Heart left ventricle (tissue), 16 donors: ENCODE measurements around the gene LRP5. TPM values are rescaled to one million over a fixed set of nuclear protein-coding genes. Genes with fewer than 3 reads are reported as not detected.

ENCODE experiments used
- ATAC-seq, 4 donors: fragments of 200-7000 bp; cut with Tn5 transposase; one replicate each; pipeline ENCODE4 v1.9.1; 2020 to 2022; ENCODE audit warnings: moderate library complexity in 4 of 4, mild to moderate bottlenecking in 3 of 4, moderate number of reproducible peaks in 1 of 4
- DNase-seq, 5 donors: peaks; one replicate each; pipeline ENCODE4 v3.0.0-alpha.2; 2020
- H3K27ac ChIP-seq, 12 donors: fragments of 200-600 bp; sonication (generic) in 4 of 12; one replicate each; pipeline versions ENCODE4 v1.5.0 to v1.8.0; 2016 to 2022; ENCODE audit warnings: mild to moderate bottlenecking in 2 of 12
- H3K27me3 ChIP-seq, 9 donors: fragments of 200-600 bp; sonication (generic) in 2 of 9; one replicate each; pipeline versions ENCODE4 v1.5.1 to v1.8.0; 2016 to 2022; ENCODE audit warnings: mild to moderate bottlenecking in 3 of 9
- H3K36me3 ChIP-seq, 9 donors: fragments of 200-600 bp; sonication (generic) in 2 of 9; one replicate each; pipeline versions ENCODE4 v1.5.0 to v1.8.0; 2018 to 2022; ENCODE audit warnings: mild to moderate bottlenecking in 2 of 9
- H3K4me1 ChIP-seq, 12 donors: fragments of 200-600 bp; sonication (generic) in 4 of 12; one replicate each; pipeline versions ENCODE4 v1.5.0 to v1.8.0; 2016 to 2022; ENCODE audit warnings: mild to moderate bottlenecking in 3 of 12
- H3K4me3 ChIP-seq, 12 donors: fragments of 200-600 bp; sonication (generic) in 4 of 12; one replicate each; pipeline versions ENCODE4 v1.5.0 to v1.8.0; 2017 to 2022; ENCODE audit warnings: mild to moderate bottlenecking in 9 of 12, moderate library complexity in 4 of 12
- H3K9me3 ChIP-seq, 12 donors: fragments of 200-600 bp; sonication (generic) in 4 of 12; one replicate each; pipeline versions ENCODE4 v1.5.0 to v1.8.0; 2016 to 2022; ENCODE audit warnings: mild to moderate bottlenecking in 1 of 12
- CTCF ChIP-seq, 12 donors: fragments of 200-600 bp; sonication (generic) in 4 of 12; IDR thresholded peaks; one replicate each; pipeline versions ENCODE4 v1.5.0 to v1.8.0; 2018 to 2022; ENCODE audit warnings: antibody characterized with exemption in 12 of 12, mild to moderate bottlenecking in 5 of 12
- POLR2A ChIP-seq, 2 donors: fragments of 450-650 bp; IDR thresholded peaks; one replicate each; pipeline ENCODE4 v1.6.1; 2017; ENCODE audit warnings: antibody characterized with exemption in 2 of 2, mild to moderate bottlenecking in 2 of 2, moderate library complexity in 2 of 2
- WGBS, 4 donors: extraction: QIAGEN DNeasy Blood & Tissue Kit in 2 of 4; methylation state at CpG; one replicate each; pipeline versions ENCODE4 v1.1.5 to v1.1.7; 2013 to 2018; 5-methylcytosine and 5-hydroxymethylcytosine counted together
- intact Hi-C, 10 donors: fragments of 100-400 bp; cut with DNase I; formaldehyde crosslinking; loops; one replicate each; pipeline versions ENCODE4 v1.11.1 to v1.14.2; 2022
- polyA plus RNA-seq, 2 donors: library from polyadenylated mRNA; stranded (reverse); fragments of 200-250 nt; gene quantifications; one replicate each; pipeline ENCODE4 v1.2.3, GENCODE V29; 2013
- total RNA-seq, 9 donors: library from RNA; depleted of rRNA in 2 of 9; stranded (reverse); fragments of >200 nt in 2 of 9; fragmentation: NEBNext Ultra II Directional in 3 of 9; extraction: Animal tissue kit (Norgen Biotek cat#: 25700) in 3 of 9; gene quantifications; one replicate each; pipeline versions ENCODE4 v1.1.0 to v1.2.4, GENCODE V29; 2016 to 2023
- donor health status: ischemic (EF 13 %, LVEDD 7.1; RV severe dilation, severe dysfunction).
- donor health status: healthy with polysubstance abuse.
- donor health status: DM: no; HTN: yes; CAD: no.
- donor health status: DM: no; HTN: no; CAD: no.
- donor health status: ischemic (EF 25% LVEDD 6.9; RV normal size, moderate dysfunction).
- donor health status: ischemic (EF 25% LVEDD 5.7; RV mildly dilated, moderate dysfunction).
- donor health status: healthy.
- donor health status: DM: yes; HTN: yes; CAD: no.
- donor health status: ischemic (EF 35%, LVEDD 5.7; RV mildly dilated, moderate dysfunction).
- donor health status: nonischemic (EF 11% LVEDD 7.7; RV severe dilation, severe dysfunction).
- donor health status: DM: yes; HTN: yes; CAD: no.
- donor health status: PGD.
- donor health status: ischemic (EF 29% LVEDD 5.4; RV normal size, mild dysfunction).
- donor health status: nonischemic (EF 23%, LVEDD 6.1; RV moderate dilation, normal function).

LRP5 gene
- total and polyA plus RNA-seq, 11 donors, result 30.2 to 62.5 (median 39.8) TPM

GRCh38 chr11:68392822-68393221 is 80.4 kb downstream of the LRP5 start:
- 90 to 94% (median 93%) methylated on average over 7 of the region's 7 CpGs for WGBS, 4 donors
- DNase-seq, result no peak
- intact Hi-C loops, result loop anchor here in 2 of 10 donors (10.0 kb wide), 1 partner anchor 52 kb away; no protein-coding TSS in a partner anchor
- no peak for ATAC-seq
- TF ChIP-seq POLR2A (IDR thresholded peaks at IDR 0.05) (no peak), CTCF (IDR thresholded peaks at IDR 0.05) (no peak)
- H3K4me3 ChIP-seq, result no peak overlapping the region
- H3K4me1 ChIP-seq, result peaks cover 0 to 12% (median 0%) of the 10 kb centered on the region in 12 donors
- H3K36me3 ChIP-seq, result peaks cover 0 to 61% (median 21%) of the 10 kb centered on the region in 9 donors
- H3K27ac ChIP-seq, result no peak overlapping the region
- no peaks in the 10 kb centered on the region for H3K9me3 ChIP-seq
- no peaks in the 10 kb centered on the region for H3K27me3 ChIP-seq

GRCh38 chr11:68396516-68396915 is 84.1 kb downstream of the LRP5 start:
- peaks cover 0 to 28% (median 9%) of the 10 kb centered on the region in 9 donors for H3K36me3 ChIP-seq
- peaks cover 9 to 49% (median 33%) of the 10 kb centered on the region in 12 donors for H3K4me1 ChIP-seq
- H3K4me3 ChIP-seq, result no peak overlapping the region
- WGBS, 4 donors, result 78 to 85% (median 81%) methylated on average over 8 to 12 of the region's 12 CpGs
- DNase-seq (no peak), ATAC-seq (no peak)
- no peaks in the 10 kb centered on the region for H3K27me3 ChIP-seq
- peak overlapping the region in 2 of 12 donors; percentile 57 to 91 for H3K27ac ChIP-seq
- TF ChIP-seq POLR2A (IDR thresholded peaks at IDR 0.05) (no peak), CTCF (IDR thresholded peaks at IDR 0.05) (no peak)
- no peaks in the 10 kb centered on the region for H3K9me3 ChIP-seq
- intact Hi-C loops, result loop anchor here in 4 of 10 donors (5.0 to 10.0 kb wide), 3 partner anchors 48 to 184 kb away; partner anchors contain the start of gene KMT5B (in 1 of the 4)

GRCh38 chr11:68397256-68397655 is 84.9 kb downstream of the LRP5 start:
- ATAC-seq (no peak), DNase-seq (no peak)
- intact Hi-C loops, result loop anchor here in 4 of 10 donors (5.0 to 10.0 kb wide), 3 partner anchors 48 to 185 kb away; partner anchors contain the start of gene KMT5B (in 1 of the 4)
- TF ChIP-seq POLR2A (IDR thresholded peaks at IDR 0.05), result no peak
- no peak for TF ChIP-seq CTCF (IDR thresholded peaks at IDR 0.05)
- peaks cover 0 to 28% (median 5%) of the 10 kb centered on the region in 9 donors for H3K36me3 ChIP-seq
- H3K27me3 ChIP-seq, result no peaks in the 10 kb centered on the region
- WGBS, 4 donors, result 94 to 95% (median 94%) methylated on average over 10 to 14 of the region's 14 CpGs
- H3K9me3 ChIP-seq, result no peaks in the 10 kb centered on the region
- H3K27ac ChIP-seq, result peak overlapping the region in 3 of 12 donors; percentile 3 to 91 (median 57)
- H3K4me1 ChIP-seq, result peaks cover 9 to 54% (median 33%) of the 10 kb centered on the region in 12 donors
- H3K4me3 ChIP-seq, result no peak overlapping the region

GRCh38 chr11:68398995-68399851 is 86.8 kb downstream of the LRP5 start:
- Histone ChIP-seq H3K4me3 (peak overlapping the region in 1 of 12 donors; percentile 4), H3K27me3 (no peaks in the 10 kb centered on the region), H3K27ac (peak overlapping the region; percentile 64 to 91 (median 84)), H3K4me1 (peaks cover 9 to 54% (median 33%) of the 10 kb centered on the region in 12 donors), H3K36me3 (peaks cover 0 to 29% (median 10%) of the 10 kb centered on the region in 9 donors), H3K9me3 (no peaks in the 10 kb centered on the region)
- DNase-seq (peak; percentile 81 to 91 (median 85)), ATAC-seq (peak; percentile 84 to 86 (median 84))
- intact Hi-C loops, result loop anchor here in 4 of 10 donors (5.0 to 10.0 kb wide), 3 partner anchors 46 to 187 kb away; partner anchors contain the start of gene KMT5B (in 1 of the 4)
- WGBS, 4 donors, result 15 to 21% (median 18%) methylated on average over 15 to 17 of the region's 17 CpGs
- TF ChIP-seq CTCF (IDR thresholded peaks at IDR 0.05), result no peak
